Epidermal melanocyte (primary cell): Measurements from ENCODE around the gene WDR7.

Experiments
- DNase-seq: peaks from one replicate; pipeline ENCODE4 v3.0.0; 2011; ENCODE audit warnings: low spot score; ENCODE audit not compliant: insufficient read length

Gene WDR7

DNA sequence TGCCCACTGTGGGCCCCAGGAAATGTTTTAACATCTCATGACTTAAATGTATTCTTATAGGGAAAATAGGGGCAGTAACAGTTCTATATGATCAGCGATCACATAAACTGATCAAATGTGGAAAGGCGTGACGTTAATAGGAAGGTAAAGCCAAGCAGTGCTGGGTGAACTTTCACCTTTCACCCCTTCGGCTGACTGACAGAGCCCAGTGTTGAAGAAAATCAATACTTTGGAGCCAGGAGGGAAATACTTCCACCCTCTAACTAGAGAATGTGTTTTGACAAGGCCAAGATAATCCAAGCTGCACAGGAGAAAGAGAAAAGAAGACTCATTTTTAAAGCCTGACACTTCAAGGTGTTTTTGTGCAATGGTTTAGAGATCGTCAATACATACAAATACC is 379.3 kb downstream of the WDR7 start:
- no peak for DNase-seq

DNA sequence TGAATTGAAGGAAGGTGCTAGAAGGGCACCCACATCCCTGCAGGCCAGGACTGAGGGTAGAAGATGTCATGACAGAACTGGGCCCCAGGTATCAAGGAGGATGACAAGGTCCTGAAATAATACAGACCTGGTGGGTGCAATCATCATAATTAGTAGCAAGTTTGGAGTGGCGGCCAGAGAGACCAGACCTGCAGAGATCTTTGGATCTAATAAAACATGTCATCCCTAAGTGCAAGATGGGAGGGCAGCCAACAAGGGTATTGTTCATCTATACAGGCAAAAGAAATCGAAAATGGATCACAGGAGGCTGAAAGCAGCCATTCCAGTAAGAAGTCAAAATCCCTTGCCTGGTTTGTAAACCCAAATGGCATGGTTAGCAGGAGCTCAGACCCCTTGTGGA is 384.4 kb downstream of the WDR7 start:
- DNase-seq = no peak

DNA sequence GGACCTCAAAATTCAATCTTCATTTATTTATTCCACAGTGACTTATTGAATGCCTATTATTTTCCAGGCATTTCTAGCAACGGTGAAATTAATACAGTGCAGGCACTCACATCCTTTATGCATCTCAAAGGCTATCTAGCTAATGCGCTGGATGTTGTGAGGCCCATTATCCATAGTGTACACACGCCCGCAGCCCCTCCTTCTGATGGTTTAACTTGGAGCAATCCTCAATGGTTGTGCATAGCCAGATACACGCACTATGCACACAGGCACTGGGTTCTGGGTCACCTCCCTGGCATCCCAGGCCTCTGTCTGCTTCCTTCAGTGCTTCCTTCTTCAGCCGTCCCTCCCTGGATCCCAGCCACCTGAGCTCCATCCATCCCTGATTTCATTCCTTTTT is 387.2 kb downstream of the WDR7 start:
- no peak for DNase-seq

DNA sequence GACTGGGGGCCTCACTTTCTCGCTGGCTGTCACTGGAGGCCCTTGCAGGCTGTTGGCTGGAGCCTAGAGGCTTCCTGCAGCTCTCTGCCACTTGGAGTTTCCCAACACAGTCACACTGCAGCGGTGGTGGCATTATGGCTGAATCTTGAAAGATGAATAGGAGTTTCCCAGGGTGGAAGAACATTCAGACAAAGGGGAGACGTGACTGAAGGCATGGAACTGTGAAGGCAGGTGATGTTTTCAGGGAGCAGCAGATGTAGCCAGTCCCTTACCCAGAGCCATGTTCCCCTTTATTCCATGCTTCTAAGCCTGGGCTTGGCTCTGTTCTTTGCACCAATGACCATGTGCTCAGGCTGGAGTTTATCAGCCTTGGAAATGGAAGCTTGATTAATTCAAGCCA is 389.0 kb downstream of the WDR7 start:
- DNase-seq = no peak

DNA sequence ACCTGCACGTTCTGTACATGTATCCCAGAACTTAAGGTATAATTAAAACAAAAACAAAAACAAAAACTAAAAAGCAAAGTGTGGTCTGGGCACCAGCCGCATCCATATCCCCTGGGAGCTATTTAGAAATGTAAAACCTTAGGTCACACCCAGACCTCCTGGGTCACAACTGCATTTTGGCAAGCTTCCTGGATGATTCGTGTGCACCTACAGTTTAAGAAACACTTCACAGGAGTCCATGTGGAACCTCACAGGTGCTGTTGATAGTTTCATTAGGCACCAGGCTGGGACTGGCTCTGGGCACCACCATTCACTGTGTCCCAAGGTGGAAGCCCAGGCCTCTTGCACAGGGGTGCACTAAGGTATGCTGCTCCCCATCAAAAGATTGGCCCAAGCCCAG is 392.1 kb downstream of the WDR7 start:
- no peak for DNase-seq

DNA sequence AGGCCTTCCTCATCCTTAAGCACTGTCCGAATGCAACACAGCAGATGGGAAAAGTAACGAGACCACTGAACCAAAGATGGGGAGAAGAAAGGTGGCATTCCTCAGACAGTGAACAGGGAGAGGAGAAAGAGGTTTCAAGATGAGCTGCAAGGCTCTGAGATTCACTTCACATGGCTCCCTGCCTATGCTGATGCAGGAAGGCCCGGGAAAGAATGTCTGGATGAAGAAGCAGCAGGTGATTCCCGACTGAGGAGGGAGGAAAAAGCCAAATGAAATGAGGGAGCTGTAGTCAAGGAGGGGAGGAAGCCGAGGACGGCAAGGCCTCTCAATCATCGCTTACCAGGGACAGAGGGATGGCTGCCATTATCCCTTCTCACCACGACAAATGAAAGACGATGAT is 397.2 kb downstream of the WDR7 start:
- no peak for DNase-seq

DNA sequence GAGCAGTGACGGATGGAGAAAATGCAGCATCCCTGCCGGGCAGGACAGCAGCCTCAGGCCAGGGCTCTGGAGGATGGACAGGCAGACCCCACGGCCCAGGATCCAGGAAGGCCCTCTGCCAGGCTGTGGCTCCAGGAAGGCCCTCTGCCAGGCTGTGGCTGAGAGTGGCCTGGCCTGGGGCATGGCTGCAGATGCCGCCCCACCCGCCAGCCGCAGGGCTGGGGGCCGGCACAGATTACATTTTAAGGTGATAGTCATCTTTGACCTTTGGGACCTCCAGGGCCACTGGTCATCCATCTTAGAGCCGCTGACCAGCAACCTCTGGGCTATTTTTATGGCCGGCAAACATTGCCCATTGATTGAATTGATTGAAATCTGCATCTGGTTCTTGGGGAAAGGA is 397.7 kb downstream of the WDR7 start:
- DNase-seq = no peak

DNA sequence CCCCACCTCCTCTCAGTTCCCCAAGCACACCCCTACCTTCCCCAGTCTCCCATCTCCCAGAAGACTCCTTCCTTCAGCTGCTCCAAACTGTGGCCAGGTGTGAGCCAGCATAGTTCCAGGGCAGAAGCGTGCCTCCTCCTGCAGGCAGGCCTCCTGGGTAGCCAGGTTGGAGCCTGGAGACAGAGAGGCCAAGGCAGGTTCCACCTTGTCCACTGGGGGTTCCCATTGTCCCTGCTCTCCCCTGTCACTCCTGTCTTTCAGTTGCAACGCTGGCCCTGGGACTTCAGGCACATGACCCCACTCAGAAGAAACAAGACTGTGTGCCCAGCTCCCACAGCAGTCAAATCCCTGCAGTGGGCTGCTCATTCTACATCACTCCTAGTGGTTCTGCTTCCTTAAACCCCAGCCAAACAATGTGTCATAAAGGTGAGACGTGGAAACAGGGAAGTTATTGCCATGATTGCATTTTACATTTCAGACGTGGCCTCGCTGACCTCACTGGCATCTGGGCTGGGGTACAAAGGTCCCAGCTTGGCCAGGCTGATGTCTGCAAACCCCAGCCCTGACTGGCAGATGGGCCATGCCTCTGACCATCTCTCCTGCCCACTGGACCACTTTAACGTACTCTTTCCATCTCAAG is 399.3 kb downstream of the WDR7 start:
- no peak for DNase-seq

DNA sequence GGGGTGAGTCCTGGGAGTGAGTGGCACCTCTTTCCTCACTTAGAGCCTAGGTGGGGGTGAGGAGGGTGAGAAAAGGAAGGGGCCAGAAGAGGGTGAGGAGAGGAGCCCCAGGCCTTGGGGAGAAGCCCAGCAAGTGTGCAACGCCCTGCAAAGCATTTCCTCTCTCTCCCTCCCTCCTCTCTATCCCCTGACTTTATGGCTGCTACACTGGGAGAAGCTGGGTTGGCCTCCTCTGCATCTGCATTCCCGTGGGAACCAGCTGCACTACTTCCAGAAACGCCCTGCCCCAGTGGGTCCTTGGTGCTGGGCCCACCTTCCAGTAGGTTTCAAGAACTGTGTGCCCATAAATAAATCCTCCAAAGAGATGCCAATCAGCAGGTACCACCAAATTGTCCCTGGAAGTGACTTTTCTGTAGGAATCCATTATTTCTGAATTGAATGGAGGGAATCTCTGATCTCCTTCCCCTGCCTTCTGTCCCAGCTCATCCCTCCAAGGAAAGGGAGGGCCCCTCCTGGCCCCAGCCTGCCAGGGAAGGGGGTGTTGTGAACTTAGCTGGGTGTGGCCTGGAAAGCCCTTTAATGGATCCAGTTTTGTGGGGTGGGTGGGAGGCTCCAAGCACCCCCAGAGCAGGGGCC is 400.0 kb downstream of the WDR7 start:
- DNase-seq = no peak

DNA sequence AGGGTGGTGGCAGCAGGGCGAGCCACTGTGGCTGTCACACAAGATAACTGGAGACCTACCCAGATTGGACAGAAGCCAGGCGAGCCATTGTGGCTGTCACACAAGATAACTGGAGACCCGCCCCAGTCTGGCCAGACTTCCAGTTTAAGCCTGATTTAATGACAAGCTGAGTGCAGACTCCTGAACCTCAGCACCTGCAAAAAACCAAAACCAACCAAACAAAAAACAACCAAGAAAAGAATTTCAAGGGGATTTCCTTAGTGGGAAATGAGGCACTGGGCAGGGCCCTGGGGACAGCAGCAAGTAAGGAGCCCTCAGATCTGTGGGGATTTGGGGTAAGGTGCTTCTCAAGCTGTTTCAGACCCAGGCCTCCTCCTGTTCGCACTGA is 400.5 kb downstream of the WDR7 start:
- no peak for DNase-seq

DNA sequence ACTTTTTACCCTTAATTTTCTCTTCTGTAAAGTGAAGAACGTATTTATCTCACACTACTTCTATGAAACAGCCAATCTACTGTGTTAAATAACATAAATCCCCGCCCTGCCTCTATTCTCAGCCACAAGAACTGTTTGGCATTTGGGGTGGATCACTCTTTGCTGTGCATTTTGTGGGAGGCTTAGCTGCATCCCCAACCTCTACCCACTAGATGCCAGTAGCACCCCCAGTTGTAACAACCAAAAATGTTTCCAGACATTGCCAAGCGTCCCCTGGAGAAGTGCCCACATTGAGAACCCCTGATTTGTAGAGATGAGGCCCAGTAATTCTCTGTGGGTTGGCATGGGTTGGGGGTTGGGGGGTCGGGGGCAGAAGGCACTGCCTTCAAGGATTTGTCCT is 401.0 kb downstream of the WDR7 start:
- no peak for DNase-seq

DNA sequence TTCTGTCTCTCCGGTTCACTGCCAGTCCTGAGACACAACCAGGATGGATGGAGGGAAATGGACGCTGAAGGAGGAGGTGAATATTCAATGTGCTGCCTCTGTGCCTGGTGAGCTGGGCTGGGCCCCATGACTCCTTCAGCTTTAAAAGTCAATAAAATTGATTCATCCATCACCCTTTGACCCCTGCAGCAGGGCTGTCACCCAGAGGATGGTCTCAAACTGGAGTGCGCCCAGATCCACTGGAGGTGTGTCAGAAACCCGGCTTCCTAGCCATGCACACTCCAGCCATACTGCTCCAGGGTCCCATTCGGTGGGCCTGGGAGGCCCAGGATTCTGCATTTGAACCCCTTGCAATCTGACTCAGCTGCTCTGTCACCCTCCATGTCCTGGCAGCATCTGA is 401.6 kb downstream of the WDR7 start:
- DNase-seq = no peak

DNA sequence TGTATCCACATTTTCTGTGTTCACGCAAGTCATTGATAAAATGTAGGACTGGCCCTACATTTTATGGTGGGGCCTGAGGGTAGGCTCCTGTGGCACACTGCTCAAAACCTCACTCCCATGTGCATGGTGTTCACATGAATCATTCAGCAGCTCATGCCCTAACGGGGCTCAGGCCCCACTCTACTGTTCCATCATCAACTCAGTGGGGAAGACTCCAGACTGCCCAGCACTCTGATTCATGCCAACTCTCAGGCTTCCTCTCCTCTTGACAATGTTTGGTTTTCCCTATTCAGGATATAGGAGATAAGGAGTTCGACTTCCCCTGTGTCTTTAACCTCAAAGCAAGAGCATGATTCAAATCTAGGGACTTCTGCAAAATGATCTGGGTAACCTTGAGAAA is 403.7 kb downstream of the WDR7 start:
- no peak for DNase-seq

DNA sequence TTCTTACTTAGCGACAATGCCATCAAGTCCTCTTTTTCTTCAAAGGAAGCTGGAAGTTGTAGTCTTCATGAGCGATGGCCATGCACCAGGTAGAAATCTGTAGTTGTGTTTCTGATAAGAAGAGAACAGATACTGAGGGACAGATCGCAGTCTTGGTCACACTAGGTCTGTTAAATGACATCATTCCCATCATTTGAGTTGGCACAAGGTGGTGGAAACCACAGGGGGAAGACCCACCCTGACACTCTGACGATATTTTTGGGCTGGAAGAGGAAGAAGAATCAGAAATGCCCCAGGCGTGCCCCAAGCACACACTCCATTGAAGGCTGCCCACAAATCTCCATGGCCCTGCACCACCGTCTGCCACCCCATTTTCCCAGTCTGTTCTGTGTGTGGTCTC is 406.7 kb downstream of the WDR7 start:
- DNase-seq = no peak

DNA sequence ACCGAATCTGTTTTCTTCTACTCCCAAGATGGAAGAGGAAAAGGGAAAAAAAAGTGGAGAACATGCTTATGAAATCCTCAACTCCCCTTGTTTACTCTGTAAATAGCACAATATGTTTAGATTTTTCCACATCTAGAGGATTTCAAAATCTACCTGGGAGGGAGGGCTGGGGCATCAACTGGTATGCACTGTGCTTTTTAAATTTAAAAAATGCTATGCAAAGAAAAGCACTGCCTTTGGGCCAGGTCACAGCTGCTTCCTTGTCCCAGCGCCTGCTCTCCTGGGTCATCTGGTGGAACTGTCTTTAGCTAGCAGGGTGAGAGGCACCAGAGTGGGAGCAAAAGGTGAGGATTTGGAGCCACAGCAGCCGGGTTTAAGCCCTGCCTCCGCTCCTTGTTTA is 407.6 kb downstream of the WDR7 start:
- DNase-seq = no peak

DNA sequence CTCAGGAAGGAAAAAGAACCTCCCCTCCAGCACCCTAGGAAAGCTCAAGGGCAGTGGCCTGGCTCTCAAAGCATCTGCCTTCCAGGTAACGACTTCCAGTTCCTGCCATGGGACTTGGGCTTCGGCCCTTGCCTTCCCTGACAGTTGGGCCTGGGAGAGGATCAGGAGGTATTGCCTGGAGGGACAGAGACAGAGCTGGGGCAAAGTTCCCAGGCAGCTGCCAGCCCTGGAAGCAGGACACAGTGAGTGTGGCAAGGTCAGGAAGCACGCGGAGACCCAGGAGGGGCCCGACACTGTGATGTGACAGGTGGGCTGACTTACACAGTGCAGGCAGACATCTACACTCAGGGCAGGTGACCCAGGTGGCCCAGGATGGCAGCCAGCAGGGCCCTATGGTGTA is 408.2 kb downstream of the WDR7 start:
- no peak for DNase-seq

DNA sequence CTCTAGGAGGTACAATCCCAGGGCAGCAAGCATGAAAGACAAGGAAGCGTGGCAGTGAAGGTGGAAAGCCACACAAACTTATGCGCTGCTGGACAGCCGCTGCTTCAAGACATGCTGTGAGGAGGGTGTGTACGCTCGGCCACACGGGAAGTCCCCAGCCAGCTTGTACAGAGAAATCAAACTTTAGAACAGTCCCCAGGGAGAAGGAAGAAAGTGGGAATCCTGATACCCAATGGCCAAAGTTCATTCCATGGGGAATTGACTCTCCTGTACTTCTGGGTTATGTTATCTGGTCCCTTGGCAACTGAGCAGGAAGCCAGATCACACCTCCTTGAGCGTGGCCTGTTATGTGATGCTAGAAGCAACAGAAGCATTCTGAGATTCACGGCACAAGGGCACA is 409.7 kb downstream of the WDR7 start:
- no peak for DNase-seq

DNA sequence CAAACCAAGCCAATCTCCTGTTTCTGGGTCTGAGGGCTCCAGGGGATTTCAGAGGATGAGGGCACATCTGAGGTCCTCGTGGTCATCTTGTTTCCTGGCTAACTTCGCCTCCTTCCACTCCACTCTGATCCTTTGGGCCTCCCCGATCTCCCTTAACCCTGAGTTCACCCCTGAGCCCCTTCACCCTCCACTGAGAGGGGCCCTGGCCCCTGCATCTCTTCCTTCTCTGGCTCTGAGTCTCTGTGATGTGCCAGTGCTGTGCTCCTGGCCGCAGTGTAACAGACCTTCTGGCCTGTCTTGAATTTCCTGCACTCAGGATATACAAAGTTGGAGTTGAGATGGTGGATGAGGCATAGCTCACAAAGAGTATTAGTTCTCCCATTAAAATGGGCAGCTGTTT is 411.0 kb downstream of the WDR7 start:
- no peak for DNase-seq

DNA sequence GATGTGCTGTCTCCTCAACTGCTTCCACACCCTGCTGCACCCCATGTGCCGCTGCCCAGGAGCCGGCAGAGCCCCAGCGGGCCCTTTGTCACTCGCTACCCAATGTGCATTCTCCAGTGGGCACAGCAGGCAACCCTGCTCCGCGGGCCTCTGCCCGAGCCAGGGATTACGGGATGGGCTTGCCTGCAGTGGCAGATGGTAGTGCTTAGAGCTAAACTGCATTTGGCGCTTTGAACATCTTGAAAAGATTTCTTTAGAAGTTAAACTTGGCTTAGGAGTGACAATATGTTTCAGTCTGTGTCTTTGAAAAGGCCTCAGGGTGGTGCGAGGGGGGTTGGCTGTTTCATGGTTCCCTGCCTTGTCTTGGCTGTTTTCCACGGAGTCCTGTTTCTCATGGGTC is 411.7 kb downstream of the WDR7 start:
- DNase-seq = no peak

DNA sequence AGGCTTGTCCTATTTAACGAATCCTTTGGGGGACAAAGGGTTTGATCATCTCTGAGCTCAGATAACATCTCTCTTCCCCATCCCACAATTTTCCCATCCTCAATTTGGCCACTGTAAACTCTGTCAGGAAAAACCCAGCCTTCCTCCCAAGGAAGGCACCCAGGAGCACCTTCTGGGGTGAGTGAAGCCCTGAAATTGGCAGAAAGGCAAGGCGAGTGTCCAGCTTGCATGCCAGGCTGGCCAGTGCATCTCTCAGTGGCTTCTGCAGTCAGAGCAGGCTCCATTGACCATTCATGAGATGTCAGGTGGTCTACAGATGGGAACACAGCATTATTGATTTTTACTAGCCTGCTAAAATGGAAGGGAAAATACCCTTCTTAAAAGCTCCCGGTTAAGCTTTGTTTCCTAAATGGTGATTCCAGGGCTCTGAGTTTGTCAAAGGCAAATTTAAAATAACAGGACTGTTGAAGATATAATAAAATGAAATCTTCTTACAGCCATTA is 412.5 kb downstream of the WDR7 start:
- no peak for DNase-seq

DNA sequence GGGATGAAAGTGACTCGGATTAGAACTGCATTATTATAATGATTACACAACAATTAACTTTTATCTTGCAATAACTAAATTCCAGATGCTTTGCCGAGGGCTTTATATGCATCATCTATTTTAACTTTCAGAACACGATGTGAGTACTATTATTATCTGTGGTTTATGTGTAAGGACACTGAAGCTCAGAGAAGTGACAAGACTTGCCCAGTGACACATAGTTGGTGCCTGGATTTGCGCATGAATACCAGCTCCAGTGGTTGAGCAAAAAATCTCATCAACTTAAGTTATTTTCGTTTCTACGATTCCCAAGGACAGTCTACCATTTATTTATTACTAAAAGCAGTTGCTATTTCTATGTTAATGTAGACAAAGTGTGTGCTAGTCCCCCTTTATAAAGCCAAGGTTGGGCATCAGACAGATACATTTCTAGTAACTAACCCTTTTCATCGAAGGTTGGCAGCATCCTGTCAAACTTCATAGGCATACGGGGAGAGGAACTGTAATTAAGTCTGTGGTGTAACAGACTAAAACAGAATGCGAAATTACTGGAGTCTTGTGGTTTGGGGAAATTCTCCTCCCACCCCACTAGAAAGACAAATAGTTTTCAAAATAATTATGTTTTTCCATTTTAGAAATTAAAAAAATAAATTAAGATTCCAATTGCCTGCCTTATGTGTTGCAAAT is 422.5 kb downstream of the WDR7 start:
- no peak for DNase-seq

DNA sequence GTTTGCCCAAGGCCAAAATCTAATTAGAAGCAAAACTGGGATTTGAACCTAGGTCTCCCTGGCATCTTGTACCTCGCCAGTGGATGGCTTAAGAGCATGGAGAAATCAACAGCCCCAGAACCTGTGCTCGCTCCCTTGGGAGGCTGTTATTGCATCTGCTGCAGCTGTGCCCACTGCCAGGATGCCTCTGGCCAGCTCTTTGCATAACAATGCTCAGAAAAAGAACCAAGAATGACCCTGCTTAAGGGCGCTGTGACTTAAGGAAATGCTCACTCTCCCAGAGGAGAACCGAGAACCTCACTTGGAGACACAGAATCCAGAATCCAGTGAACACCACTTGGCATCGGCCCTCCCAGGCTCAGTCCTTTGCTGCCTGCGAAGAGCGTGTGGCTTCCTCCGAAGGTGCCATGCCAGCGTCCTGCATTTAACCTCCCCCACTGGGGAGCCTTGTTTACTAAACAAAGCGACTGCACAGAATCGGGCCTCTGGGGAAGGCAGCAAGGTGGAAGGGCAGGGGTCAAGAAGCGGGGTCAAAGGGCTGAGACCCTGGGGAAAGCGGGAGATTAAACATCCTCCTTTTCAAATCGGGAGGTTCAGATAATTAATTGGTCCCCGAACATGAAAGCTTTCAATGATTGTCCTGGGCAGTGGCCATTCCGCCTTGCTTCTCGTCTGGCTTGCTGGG is 424.7 kb downstream of the WDR7 start:
- no peak for DNase-seq
